ENCODE data around the gene ARL6IP1.

The ARL6IP1 gene

DNA sequence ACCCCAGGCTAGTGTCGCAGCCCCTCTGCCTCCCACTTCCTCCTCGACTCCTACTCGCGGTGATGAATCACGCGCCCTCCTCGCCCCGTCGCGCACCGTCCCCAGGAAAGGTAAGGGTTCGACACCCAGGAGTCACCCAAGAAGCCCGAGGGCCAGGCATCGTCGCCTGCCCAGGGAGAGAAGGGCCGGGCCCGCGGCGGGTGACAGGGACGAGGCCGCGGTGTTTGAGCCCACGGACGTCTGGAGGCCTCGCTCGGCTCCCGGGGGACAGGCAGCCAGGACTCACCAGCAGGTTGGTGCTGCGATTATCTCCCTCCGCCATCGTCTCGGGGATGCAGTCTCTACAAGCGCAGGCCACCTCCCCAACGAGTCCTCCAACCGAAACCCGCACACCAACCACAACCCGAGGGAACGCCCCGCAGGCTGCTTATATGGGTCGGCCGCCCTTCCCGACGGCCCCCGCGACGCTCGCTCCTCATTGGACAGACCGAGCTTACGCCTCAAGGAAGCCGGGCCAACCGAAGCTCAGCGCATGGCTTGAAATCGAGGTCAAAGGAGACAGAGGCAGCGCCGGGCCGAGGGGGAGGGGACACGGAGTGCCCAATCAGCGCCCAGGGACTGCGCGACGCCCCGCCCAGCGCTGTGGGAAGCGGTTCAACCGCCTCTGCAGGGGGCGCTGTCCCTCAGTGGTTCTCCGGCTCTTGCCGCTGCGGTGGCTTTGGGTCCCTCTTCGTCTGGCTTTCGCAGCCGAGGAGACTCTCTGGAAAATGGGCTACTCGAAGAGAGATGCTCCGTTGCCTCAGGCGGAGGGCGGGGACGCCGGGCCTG is at the start of gene ARL6IP1:
Gene ARL6IP1 (minus strand): TSS at position 405 of the 828 bp plus-strand sequence. CDS start 83 bp downstream, at position 322.
- no peak within 1 kb of the TSS for H3K27ac ChIP-seq (ENCODE audit: low read length)
- H3K36me3 ChIP-seq (ENCODE audit: control insufficient read depth, insufficient read depth, low read length), result no peaks in the 10 kb centered on the region; the same call in 1 of the 2 replicates
- no peaks in the 10 kb centered on the region for H3K27me3 ChIP-seq (ENCODE audit: control insufficient read depth, insufficient read depth, low read length)
- no peaks in the 10 kb centered on the region for H3K4me1 ChIP-seq (ENCODE audit: control insufficient read depth, insufficient read depth, low read length)
- WGBS (ENCODE audit: insufficient coverage, insufficient read length), result no CpG with 5 or more reads among the region's 77 CpGs
- H3K4me3 ChIP-seq (ENCODE audit: low read length), result peak within 1 kb of the TSS; percentile 85
- DNase-seq (ENCODE audit: low read depth, low spot score), result peak; percentile 96
- H3K9me3 ChIP-seq (ENCODE audit: control insufficient read depth, insufficient read depth, low read length), result no peaks in the 10 kb centered on the region

DNA sequence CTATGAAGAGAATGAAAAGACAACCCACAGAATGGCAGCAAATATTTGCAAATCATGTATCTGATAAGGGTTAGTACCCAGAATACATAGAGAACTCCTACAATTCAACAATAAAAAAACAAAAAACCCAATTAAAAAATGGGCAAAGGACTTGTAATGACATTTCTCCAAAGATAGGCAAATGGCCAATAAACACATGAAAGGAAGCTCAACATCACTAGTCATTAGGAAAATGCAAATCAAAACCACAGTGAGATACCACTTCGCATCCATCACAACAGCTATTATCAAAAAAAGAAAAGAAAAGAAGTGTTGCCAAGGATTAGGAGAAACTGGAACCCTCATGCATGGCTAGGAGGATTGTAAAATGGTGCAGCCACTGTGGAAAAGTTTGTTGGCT is 45.1 kb upstream of the ARL6IP1 start:
- Histone ChIP-seq H3K9me3 (ENCODE audit: control insufficient read depth, insufficient read depth, low read length) (no peaks in the 10 kb centered on the region), H3K27me3 (ENCODE audit: control insufficient read depth, insufficient read depth, low read length) (no peaks in the 10 kb centered on the region), H3K4me1 (ENCODE audit: control insufficient read depth, insufficient read depth, low read length) (no peaks in the 10 kb centered on the region), H3K27ac (ENCODE audit: low read length) (no peak overlapping the region), H3K4me3 (ENCODE audit: low read length) (no peak overlapping the region), H3K36me3 (ENCODE audit: control insufficient read depth, insufficient read depth, low read length) (peaks cover 30% of the 10 kb centered on the region)
- WGBS (ENCODE audit: insufficient coverage, insufficient read length), result no CpG with 5 or more reads among the region's 1 CpG
- no peak for DNase-seq (ENCODE audit: low read depth, low spot score)

DNA sequence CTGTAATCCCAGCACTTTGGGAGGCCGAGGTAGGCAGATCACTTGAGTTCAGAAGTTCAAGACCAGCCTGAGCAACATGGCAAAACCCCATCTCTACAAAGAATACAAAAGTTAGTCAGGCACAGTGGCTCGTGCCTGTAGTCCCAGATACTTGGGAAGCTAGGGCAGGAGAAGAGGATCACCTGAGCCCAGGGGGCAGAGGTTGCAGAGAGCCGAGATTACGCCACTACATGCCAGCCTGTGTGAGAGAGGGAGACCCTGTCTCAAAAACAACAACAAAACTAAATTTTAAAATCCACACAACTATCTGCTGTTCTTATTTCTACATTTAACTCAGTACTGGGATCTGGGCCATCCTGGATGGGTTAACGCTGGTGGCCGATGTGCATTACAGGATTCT is 41.2 kb upstream of the ARL6IP1 start:
- WGBS (ENCODE audit: insufficient coverage, insufficient read length), result no CpG with 5 or more reads among the region's 6 CpGs
- Histone ChIP-seq H3K9me3 (ENCODE audit: control insufficient read depth, insufficient read depth, low read length) (no peaks in the 10 kb centered on the region), H3K27me3 (ENCODE audit: control insufficient read depth, insufficient read depth, low read length) (no peaks in the 10 kb centered on the region), H3K4me1 (ENCODE audit: control insufficient read depth, insufficient read depth, low read length) (no peaks in the 10 kb centered on the region), H3K27ac (ENCODE audit: low read length) (no peak overlapping the region), H3K4me3 (ENCODE audit: low read length) (no peak overlapping the region), H3K36me3 (ENCODE audit: control insufficient read depth, insufficient read depth, low read length) (peaks cover 19% of the 10 kb centered on the region)
- DNase-seq (ENCODE audit: low read depth, low spot score), result no peak

DNA sequence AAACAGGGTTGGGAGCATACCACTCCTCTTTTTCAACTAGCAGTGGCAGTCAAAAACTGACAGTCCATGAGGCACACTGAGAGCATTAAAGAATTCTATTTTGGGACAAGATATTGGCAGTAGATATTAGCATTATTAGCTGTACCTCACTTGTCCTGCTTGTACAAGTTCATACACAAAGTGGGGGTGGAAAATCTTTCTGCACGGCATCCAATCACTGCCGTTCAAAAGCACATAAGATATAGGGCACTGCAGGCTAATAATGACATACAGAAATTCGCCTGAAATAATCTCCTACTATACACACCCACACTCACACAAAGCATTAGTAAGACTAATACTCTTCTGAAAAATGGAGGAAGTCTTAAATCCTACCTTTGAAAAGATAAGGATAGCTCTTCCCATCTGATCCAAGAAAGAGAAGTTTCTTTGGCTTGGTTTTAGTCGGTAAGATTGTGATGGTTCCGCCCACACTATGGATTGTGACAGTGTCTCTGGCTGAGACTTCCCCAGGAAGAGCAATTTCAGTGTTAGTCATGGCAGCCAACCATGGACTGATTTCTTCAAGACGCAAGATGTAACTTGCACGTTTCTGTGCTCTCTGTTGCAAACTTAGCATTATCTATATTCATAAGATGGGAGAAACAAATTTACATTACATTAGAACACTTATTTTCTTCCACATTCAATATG is 40.6 kb upstream of the ARL6IP1 start:
- Histone ChIP-seq H3K9me3 (ENCODE audit: control insufficient read depth, insufficient read depth, low read length) (no peaks in the 10 kb centered on the region), H3K27me3 (ENCODE audit: control insufficient read depth, insufficient read depth, low read length) (no peaks in the 10 kb centered on the region), H3K27ac (ENCODE audit: low read length) (no peak overlapping the region), H3K36me3 (ENCODE audit: control insufficient read depth, insufficient read depth, low read length) (peaks cover 21% of the 10 kb centered on the region), H3K4me3 (ENCODE audit: low read length) (no peak overlapping the region), H3K4me1 (ENCODE audit: control insufficient read depth, insufficient read depth, low read length) (no peaks in the 10 kb centered on the region)
- WGBS (ENCODE audit: insufficient coverage, insufficient read length), result no CpG with 5 or more reads among the region's 7 CpGs
- DNase-seq (ENCODE audit: low read depth, low spot score), result no peak

DNA sequence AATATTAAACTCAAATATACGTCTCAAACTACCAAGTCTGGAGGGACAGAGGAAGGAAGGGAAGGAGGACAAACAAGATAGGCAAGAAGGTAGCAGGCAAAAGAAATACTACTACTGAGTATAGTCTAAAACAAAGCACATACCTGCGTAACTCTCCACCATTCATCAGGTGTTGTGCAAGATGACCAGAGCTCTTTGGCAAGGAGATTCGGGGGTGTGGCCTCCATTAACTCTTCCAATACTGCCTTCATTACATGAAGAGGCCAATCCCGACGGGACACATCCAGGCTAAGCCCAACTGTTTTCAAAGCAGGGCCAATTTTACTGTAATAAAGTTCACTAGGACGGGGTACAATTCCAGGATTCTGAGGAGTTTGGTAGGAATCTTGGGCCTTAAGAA is 38.2 kb upstream of the ARL6IP1 start:
- H3K4me1 ChIP-seq (ENCODE audit: control insufficient read depth, insufficient read depth, low read length), result no peaks in the 10 kb centered on the region
- no peaks in the 10 kb centered on the region for H3K27me3 ChIP-seq (ENCODE audit: control insufficient read depth, insufficient read depth, low read length)
- H3K9me3 ChIP-seq (ENCODE audit: control insufficient read depth, insufficient read depth, low read length), result no peaks in the 10 kb centered on the region
- DNase-seq (ENCODE audit: low read depth, low spot score), result no peak
- 100% methylated on average over 1 of the region's 6 CpGs for WGBS (ENCODE audit: insufficient coverage, insufficient read length)
- no peak overlapping the region for H3K27ac ChIP-seq (ENCODE audit: low read length)
- H3K36me3 ChIP-seq (ENCODE audit: control insufficient read depth, insufficient read depth, low read length), result peaks cover 34% of the 10 kb centered on the region
- H3K4me3 ChIP-seq (ENCODE audit: low read length), result no peak overlapping the region

DNA sequence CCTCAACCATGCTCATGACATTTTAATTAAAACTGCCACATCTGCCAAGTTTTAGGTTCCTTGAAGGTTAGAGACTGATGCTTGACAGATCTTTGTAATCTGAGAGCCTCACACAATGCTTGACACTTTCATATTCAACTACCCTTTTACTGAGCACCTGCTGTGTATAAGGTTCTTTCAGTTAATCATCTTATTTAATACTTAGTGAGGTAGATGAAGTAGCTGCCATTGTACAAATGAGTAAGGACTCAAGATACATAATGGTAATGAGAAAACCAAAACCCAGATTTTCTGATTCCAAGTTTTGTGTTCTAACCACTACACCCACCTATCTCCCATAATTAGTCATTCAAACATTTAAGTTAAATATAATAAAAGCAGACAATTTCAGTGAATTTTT is 35.4 kb upstream of the ARL6IP1 start:
- Histone ChIP-seq H3K9me3 (ENCODE audit: control insufficient read depth, insufficient read depth, low read length) (no peaks in the 10 kb centered on the region), H3K27me3 (ENCODE audit: control insufficient read depth, insufficient read depth, low read length) (no peaks in the 10 kb centered on the region), H3K27ac (ENCODE audit: low read length) (no peak overlapping the region), H3K36me3 (ENCODE audit: control insufficient read depth, insufficient read depth, low read length) (peaks cover 43% of the 10 kb centered on the region), H3K4me1 (ENCODE audit: control insufficient read depth, insufficient read depth, low read length) (no peaks in the 10 kb centered on the region), H3K4me3 (ENCODE audit: low read length) (no peak overlapping the region)
- DNase-seq (ENCODE audit: low read depth, low spot score), result no peak

DNA sequence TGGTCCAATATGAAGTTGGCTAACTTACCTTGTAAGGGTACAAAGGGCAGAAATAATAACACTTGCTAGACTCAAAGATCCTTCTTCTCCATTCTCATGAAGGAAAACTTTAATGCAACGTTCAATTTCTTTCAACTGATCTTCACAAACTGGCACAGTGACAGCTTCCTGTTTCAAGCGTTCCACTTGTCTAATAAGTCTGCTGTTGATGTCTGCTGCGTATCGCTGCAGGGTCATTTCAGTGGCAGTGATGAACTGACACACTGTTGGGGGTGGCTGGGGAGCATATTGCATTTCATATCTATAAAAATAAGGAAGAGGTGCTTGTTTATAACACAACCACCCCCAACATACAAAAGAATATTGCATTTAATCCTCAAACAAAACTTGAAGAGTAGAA is 33.5 kb upstream of the ARL6IP1 start:
- no peak overlapping the region for H3K27ac ChIP-seq (ENCODE audit: low read length)
- DNase-seq (ENCODE audit: low read depth, low spot score), result no peak
- no peak overlapping the region for H3K4me3 ChIP-seq (ENCODE audit: low read length)
- H3K4me1 ChIP-seq (ENCODE audit: control insufficient read depth, insufficient read depth, low read length), result no peaks in the 10 kb centered on the region
- peaks cover 45% of the 10 kb centered on the region for H3K36me3 ChIP-seq (ENCODE audit: control insufficient read depth, insufficient read depth, low read length)
- no peaks in the 10 kb centered on the region for H3K27me3 ChIP-seq (ENCODE audit: control insufficient read depth, insufficient read depth, low read length)
- no peaks in the 10 kb centered on the region for H3K9me3 ChIP-seq (ENCODE audit: control insufficient read depth, insufficient read depth, low read length)
- WGBS (ENCODE audit: insufficient coverage, insufficient read length), result no CpG with 5 or more reads among the region's 4 CpGs

DNA sequence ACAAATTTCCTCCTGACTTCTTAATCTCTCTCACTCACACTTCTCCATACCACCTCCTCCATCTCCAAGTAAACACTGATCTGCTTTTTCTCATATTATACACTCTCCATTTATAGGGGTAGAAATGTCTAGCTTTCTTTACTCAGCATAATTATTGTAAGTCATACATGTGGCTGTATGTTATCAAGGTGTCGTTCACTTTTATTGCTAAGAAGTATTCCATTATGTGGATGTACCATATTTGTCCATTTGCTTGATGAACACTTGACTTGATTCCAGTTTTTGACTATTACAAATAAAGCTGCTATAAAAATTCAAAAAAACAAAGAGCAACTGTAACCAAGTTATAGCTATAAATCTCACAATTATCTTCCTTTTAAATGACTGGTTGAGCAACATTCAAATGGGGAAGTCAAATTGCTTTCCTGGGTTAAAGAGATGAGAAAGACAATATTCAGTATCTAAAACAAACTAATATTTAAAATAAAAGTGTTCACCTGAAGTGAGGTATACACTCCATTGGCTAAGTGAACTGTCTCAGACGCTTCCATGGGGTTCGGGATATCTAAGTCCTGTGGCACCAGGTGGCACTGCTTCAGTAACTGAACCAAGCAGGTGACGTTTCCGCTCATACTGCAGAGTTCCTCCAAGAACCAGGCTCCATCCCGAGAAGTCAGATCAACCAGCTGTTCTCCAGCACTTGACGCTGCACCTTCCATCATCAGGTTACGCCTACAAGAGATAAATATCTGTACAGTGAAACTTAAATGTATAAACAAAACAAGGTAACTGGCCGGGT is 32.6 kb upstream of the ARL6IP1 start:
- no peak overlapping the region for H3K4me3 ChIP-seq (ENCODE audit: low read length)
- H3K27me3 ChIP-seq (ENCODE audit: control insufficient read depth, insufficient read depth, low read length), result no peaks in the 10 kb centered on the region
- H3K27ac ChIP-seq (ENCODE audit: low read length), result no peak overlapping the region
- peaks cover 45% of the 10 kb centered on the region for H3K36me3 ChIP-seq (ENCODE audit: control insufficient read depth, insufficient read depth, low read length)
- no peak for DNase-seq (ENCODE audit: low read depth, low spot score)
- no CpG with 5 or more reads among the region's 9 CpGs for WGBS (ENCODE audit: insufficient coverage, insufficient read length)
- no peaks in the 10 kb centered on the region for H3K4me1 ChIP-seq (ENCODE audit: control insufficient read depth, insufficient read depth, low read length)
- no peaks in the 10 kb centered on the region for H3K9me3 ChIP-seq (ENCODE audit: control insufficient read depth, insufficient read depth, low read length)

DNA sequence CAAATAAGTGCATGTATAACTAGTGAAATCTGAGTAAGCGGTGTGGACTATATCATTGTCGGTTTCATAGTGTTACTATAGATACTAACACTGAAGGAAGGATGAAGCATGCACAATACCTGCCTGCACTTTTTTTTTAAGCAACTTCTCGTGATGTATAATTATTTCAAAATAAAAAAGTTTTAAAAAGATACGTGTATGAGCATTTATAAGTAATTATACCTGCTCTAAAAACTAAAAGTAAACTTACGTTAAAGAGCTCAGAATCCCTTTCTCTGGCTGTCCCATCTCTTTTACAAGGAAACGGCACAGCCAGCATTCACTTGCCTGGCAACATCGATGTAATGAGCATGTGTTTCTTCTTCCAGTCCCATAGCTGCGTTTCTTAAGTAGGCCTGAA is 31.3 kb upstream of the ARL6IP1 start:
- DNase-seq (ENCODE audit: low read depth, low spot score), result no peak
- H3K4me3 ChIP-seq (ENCODE audit: low read length), result no peak overlapping the region
- H3K36me3 ChIP-seq (ENCODE audit: control insufficient read depth, insufficient read depth, low read length), result peaks cover 45% of the 10 kb centered on the region
- no peaks in the 10 kb centered on the region for H3K9me3 ChIP-seq (ENCODE audit: control insufficient read depth, insufficient read depth, low read length)
- no peaks in the 10 kb centered on the region for H3K27me3 ChIP-seq (ENCODE audit: control insufficient read depth, insufficient read depth, low read length)
- H3K4me1 ChIP-seq (ENCODE audit: control insufficient read depth, insufficient read depth, low read length), result no peaks in the 10 kb centered on the region
- no CpG with 5 or more reads among the region's 8 CpGs for WGBS (ENCODE audit: insufficient coverage, insufficient read length)
- no peak overlapping the region for H3K27ac ChIP-seq (ENCODE audit: low read length)

DNA sequence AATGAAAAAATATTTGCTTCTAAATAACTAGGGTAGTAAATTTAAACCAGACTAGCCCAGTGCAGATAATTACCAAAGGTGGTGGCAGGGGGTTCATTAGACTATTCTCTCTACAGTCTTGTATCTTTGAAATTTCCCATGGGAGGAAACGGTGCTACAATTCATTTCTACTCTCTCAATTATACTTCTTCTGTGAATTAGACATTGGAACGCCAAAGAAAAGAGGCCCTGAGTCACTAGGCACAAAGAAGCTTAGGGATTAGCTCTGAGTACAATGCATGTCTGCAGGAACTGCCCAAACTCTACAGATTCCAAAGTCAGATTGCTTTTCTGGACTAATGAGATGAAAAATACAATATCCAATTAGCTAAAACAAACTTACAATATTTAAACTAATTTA is 30.7 kb upstream of the ARL6IP1 start:
- no peak overlapping the region for H3K27ac ChIP-seq (ENCODE audit: low read length)
- H3K36me3 ChIP-seq (ENCODE audit: control insufficient read depth, insufficient read depth, low read length), result peaks cover 40% of the 10 kb centered on the region
- H3K4me3 ChIP-seq (ENCODE audit: low read length), result no peak overlapping the region
- no CpG with 5 or more reads among the region's 2 CpGs for WGBS (ENCODE audit: insufficient coverage, insufficient read length)
- DNase-seq (ENCODE audit: low read depth, low spot score), result no peak
- H3K4me1 ChIP-seq (ENCODE audit: control insufficient read depth, insufficient read depth, low read length), result no peaks in the 10 kb centered on the region
- H3K27me3 ChIP-seq (ENCODE audit: control insufficient read depth, insufficient read depth, low read length), result no peaks in the 10 kb centered on the region
- no peaks in the 10 kb centered on the region for H3K9me3 ChIP-seq (ENCODE audit: control insufficient read depth, insufficient read depth, low read length)

Data from iPS DF 6.9 (cell line).